Measurements from ENCODE around the gene NCKAP5.

- no peak for TF ChIP-seq POLR2AphosphoS5 (IDR thresholded peaks at IDR 0.05; ENCODE audit: low read depth, low read length)
- TF ChIP-seq POLR2A (IDR thresholded peaks at IDR 0.05; ENCODE audit: low read depth, low read length): no peak
- no peak for TF ChIP-seq TAF1 (IDR thresholded peaks at IDR 0.05; ENCODE audit: borderline replicate concordance, low read depth, low read length)
Measured at GRCh38 chr2:133148187-133148586, 420.1 kb downstream of the NCKAP5 start.

All from GM12892 (cell line).